Measurements from ENCODE around the gene CCDC149. TPM values are rescaled to one million over a fixed set of nuclear protein-coding genes. Genes with fewer than 3 reads are reported as not detected.
A peak's percentile ranks its signal among the peaks of the same experiment; 100 is the strongest.

CCDC149 gene
- total RNA-seq, 1 donor from 2014 or later, result 20.6 TPM

DNA sequence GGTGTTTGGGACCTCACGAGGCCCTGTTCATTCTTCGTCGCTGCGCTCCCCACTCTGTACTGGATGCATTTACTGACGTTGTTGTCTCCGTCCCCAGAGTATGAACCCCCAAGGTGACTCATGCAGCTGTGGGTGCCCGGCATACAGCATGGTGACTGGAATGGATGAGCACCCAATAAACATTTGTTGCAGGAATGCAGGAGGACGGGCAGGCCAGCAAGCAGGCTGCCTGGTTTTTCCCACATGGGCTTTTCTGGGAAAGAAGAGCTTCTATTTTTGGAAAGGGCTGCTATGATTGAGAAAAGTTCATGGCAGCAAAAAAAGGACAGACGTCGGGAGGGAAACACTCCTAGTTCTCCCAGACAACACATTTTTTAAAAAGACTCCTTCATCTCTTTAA lies 118.4 kb downstream of the CCDC149 start:
- peaks cover 20% of the 10 kb centered on the region for H3K4me1 Mint-ChIP-seq (ENCODE audit: unreplicated experiment)
- H3K36me3 Mint-ChIP-seq (ENCODE audit: unreplicated experiment), result no peaks in the 10 kb centered on the region
- no peaks in the 10 kb centered on the region for H3K9me3 Mint-ChIP-seq (ENCODE audit: unreplicated experiment)
- DNase-seq (ENCODE audit: extremely low spot score, unreplicated experiment), result peak; percentile 63
- peak overlapping the region; percentile 9 for H3K4me3 Mint-ChIP-seq (ENCODE audit: unreplicated experiment)
- no peaks in the 10 kb centered on the region for H3K27me3 Mint-ChIP-seq (ENCODE audit: unreplicated experiment)
- peak overlapping the region; percentile 58 for H3K27ac Mint-ChIP-seq (ENCODE audit: unreplicated experiment)
- TF ChIP-seq, protein P1, sequence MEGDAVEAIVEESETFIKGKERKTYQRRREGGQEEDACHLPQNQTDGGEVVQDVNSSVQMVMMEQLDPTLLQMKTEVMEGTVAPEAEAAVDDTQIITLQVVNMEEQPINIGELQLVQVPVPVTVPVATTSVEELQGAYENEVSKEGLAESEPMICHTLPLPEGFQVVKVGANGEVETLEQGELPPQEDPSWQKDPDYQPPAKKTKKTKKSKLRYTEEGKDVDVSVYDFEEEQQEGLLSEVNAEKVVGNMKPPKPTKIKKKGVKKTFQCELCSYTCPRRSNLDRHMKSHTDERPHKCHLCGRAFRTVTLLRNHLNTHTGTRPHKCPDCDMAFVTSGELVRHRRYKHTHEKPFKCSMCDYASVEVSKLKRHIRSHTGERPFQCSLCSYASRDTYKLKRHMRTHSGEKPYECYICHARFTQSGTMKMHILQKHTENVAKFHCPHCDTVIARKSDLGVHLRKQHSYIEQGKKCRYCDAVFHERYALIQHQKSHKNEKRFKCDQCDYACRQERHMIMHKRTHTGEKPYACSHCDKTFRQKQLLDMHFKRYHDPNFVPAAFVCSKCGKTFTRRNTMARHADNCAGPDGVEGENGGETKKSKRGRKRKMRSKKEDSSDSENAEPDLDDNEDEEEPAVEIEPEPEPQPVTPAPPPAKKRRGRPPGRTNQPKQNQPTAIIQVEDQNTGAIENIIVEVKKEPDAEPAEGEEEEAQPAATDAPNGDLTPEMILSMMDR (IDR thresholded peaks at IDR 0.05), result no peak

DNA sequence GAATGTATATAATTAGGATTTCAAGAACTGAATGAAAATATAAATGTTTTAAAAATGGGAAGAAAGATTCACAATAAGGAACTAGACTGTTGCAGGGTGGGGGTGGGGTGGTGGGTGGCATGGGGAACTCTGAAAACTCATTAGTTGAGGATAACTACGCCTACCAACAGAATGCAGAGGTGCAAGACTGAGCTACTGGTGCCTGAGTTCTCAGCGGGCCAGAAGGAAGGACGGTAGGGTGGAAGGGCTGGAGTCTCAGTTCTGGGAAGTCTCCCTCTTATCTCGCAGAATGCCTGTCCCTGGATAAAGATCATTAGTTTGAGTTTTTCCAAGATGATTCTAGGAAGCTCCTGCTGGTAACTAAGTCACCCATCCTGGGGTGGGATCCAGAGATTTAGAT lies 118.8 kb downstream of the CCDC149 start:
- no peak for DNase-seq (ENCODE audit: extremely low spot score, unreplicated experiment)
- Mint-ChIP-seq H3K27ac (ENCODE audit: unreplicated experiment) (no peak overlapping the region), H3K36me3 (ENCODE audit: unreplicated experiment) (no peaks in the 10 kb centered on the region), H3K9me3 (ENCODE audit: unreplicated experiment) (peaks cover 3% of the 10 kb centered on the region), H3K4me1 (ENCODE audit: unreplicated experiment) (peaks cover 20% of the 10 kb centered on the region), H3K27me3 (ENCODE audit: unreplicated experiment) (no peaks in the 10 kb centered on the region), H3K4me3 (ENCODE audit: unreplicated experiment) (no peak overlapping the region)
- TF ChIP-seq, protein P1 (IDR thresholded peaks at IDR 0.05), result no peak

DNA sequence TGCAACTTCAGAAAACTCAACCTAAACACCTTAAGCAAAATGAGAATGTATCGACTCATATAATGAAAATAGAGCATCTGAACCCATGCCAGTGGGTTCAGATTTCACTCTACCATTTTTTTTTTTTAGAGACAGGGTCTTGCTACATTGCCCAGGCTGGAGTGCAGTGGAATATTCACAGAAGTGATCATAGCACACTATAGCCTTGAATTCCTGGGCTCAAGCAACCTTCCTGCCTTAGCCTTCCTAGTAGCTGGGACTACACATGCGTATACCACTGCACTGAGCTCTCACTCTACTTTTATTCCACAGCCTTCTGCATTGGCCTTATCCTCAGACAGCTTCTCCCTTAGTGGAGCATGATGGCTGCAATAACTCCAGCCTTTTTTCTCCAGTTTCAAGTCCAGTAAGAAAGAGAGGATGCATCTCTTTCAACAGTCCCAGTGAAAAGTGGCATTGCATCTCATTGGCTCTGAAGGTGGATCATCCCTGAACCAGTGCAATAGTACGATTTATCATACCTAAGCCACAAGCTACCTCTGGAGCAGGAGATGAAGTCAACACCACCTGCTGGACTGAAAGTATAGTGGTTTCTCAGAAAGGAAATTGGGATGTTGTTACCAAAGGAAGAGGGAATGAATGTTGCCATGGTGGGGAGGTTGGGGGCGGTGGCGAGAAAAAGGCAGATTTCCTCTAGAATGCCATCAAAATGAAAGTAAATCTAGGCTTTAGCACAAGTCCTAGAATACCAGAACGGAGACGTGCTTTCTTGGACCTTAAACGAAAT lies 119.4 kb downstream of the CCDC149 start:
- Mint-ChIP-seq H3K4me1 (ENCODE audit: unreplicated experiment) (peaks cover 20% of the 10 kb centered on the region), H3K27me3 (ENCODE audit: unreplicated experiment) (no peaks in the 10 kb centered on the region), H3K36me3 (ENCODE audit: unreplicated experiment) (no peaks in the 10 kb centered on the region), H3K27ac (ENCODE audit: unreplicated experiment) (no peak overlapping the region), H3K9me3 (ENCODE audit: unreplicated experiment) (peaks cover 7% of the 10 kb centered on the region), H3K4me3 (ENCODE audit: unreplicated experiment) (no peak overlapping the region)
- TF ChIP-seq, protein P1 (IDR thresholded peaks at IDR 0.05), result peak; percentile 30
- peak; percentile 10 for DNase-seq (ENCODE audit: extremely low spot score, unreplicated experiment)

DNA sequence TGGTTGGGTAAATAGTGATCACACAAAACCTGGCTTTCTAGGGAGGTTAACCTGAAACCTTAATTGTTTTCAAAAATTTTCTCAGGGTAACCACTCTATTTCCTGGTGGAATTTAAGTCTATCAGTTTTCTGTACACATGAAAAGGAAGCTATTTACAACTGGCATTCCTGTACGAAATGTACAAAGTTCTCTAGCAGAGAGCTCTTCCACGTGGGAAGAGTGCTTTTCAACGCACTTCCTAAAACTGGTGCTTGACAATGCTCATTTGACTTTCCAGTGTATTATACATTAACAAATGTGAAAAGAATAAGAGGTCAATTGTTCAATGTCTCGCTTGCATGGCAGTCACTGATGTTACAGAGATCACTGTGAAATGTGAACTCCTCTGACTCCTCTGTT lies 120.3 kb downstream of the CCDC149 start:
- no peak overlapping the region for H3K27ac Mint-ChIP-seq (ENCODE audit: unreplicated experiment)
- peaks cover 20% of the 10 kb centered on the region for H3K4me1 Mint-ChIP-seq (ENCODE audit: unreplicated experiment)
- H3K9me3 Mint-ChIP-seq (ENCODE audit: unreplicated experiment), result peaks cover 12% of the 10 kb centered on the region
- H3K36me3 Mint-ChIP-seq (ENCODE audit: unreplicated experiment), result peaks cover 1% of the 10 kb centered on the region
- H3K27me3 Mint-ChIP-seq (ENCODE audit: unreplicated experiment), result no peaks in the 10 kb centered on the region
- DNase-seq (ENCODE audit: extremely low spot score, unreplicated experiment), result peak; percentile 0
- TF ChIP-seq, protein P1 (IDR thresholded peaks at IDR 0.05), result no peak
- H3K4me3 Mint-ChIP-seq (ENCODE audit: unreplicated experiment), result no peak overlapping the region

DNA sequence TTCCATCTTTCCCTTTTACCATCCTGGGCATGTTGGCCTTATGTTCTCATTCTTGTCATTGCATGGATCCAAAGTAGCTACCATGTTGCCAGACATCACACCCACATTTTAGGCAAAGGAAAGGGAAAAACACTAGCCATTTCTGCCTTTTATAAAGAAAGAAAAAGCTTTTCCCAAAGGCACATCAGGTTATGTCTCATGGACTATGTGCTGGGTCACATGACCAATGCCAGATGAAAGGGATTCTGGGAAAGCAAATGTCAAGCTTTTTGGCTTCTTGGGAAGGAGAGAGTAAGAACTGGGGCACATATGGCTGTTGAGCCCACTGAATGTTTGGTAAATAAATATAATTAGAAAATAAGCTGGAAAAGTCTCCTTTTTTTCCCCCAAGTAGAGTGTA lies 121.8 kb downstream of the CCDC149 start:
- TF ChIP-seq, protein P1 (IDR thresholded peaks at IDR 0.05), result no peak
- Mint-ChIP-seq H3K9me3 (ENCODE audit: unreplicated experiment) (peaks cover 16% of the 10 kb centered on the region), H3K27ac (ENCODE audit: unreplicated experiment) (no peak overlapping the region), H3K27me3 (ENCODE audit: unreplicated experiment) (no peaks in the 10 kb centered on the region), H3K4me1 (ENCODE audit: unreplicated experiment) (peaks cover 19% of the 10 kb centered on the region), H3K36me3 (ENCODE audit: unreplicated experiment) (peaks cover 1% of the 10 kb centered on the region), H3K4me3 (ENCODE audit: unreplicated experiment) (no peak overlapping the region)
- peak; percentile 2 for DNase-seq (ENCODE audit: extremely low spot score, unreplicated experiment)

Data from osteocyte (in vitro differentiated cells).